Panc1 (cell line): ENCODE results near the gene AMPH. TPM values are rescaled to one million over a fixed set of nuclear protein-coding genes. Genes with fewer than 3 reads are reported as not detected.
"Not testable (repeated sequence)": the region's sequence is repeated elsewhere in the genome, so short reads cannot be mapped to it uniquely, and the experiment has no call there.

Experiments
- ATAC-seq: fragments of 200-7000 bp; cut with Tn5 transposase; 2 replicates; pipeline ENCODE4 v1.9.1; 2020; ENCODE audit warnings: mild to moderate bottlenecking, moderate library complexity
- BruUV-seq: library from RNA; stranded (reverse); fragments of 400-500 nt; replicated peaks from 2 replicates; lab custom pipeline; 2021; lab: Mats Ljungman, UMichigan
- CTCF ChIA-PET: fragments of 300-600 bp; sonication (Branson Sonifier 250); formaldehyde crosslinking; loops from one replicate; lab custom pipeline; 2022; ENCODE audit warnings: antibody characterized with exemption; lab: Charles Lee
- POLR2A ChIA-PET: fragments of 300-600 bp; sonication (Branson Sonifier 250); formaldehyde crosslinking; loops from one replicate; lab custom pipeline; 2022; ENCODE audit warnings: antibody characterized with exemption; lab: Charles Lee
- DNase-seq: peaks from one replicate; pipeline ENCODE4 v3.0.0-alpha.2; 2010; ENCODE audit warnings: low read depth, low spot score
- H3K27ac ChIP-seq: 2 replicates; pipeline ENCODE4 v1.5.1; 2011; ENCODE audit warnings: mild to moderate bottlenecking, low read length, inconsistent platforms
- H3K27me3 ChIP-seq: fragments of 200-500 bp; sonication (Bioruptor generic); 2 replicates; pipeline ENCODE4 v1.6.0; 2014; ENCODE audit warnings: low read length, inconsistent platforms; ENCODE audit not compliant: control insufficient read depth, insufficient read depth
- H3K36me3 ChIP-seq: fragments of 200-500 bp; sonication (Bioruptor generic); 2 replicates; pipeline ENCODE4 v1.5.1; 2014; ENCODE audit warnings: inconsistent platforms, mild to moderate bottlenecking, low read length, moderate library complexity; ENCODE audit not compliant: control insufficient read depth, insufficient read depth
- H3K4me1 ChIP-seq: 2 replicates; pipeline ENCODE4 v1.5.1; 2011; ENCODE audit warnings: inconsistent platforms, mild to moderate bottlenecking, low read length, moderate library complexity; ENCODE audit not compliant: control insufficient read depth, insufficient read depth
- H3K4me3 ChIP-seq, 2 experiments: 2 replicates each; pipeline ENCODE4 v1.5.1; 2011 to 2012; ENCODE audit warnings: low read depth in 2 of 2, low read length in 2 of 2, mild to moderate bottlenecking in 2 of 2, inconsistent platforms in 1 of 2, moderate library complexity in 1 of 2
- H3K9me3 ChIP-seq: fragments of 200-500 bp; sonication (Bioruptor generic); 2 replicates; pipeline ENCODE4 v1.5.1; 2014; ENCODE audit warnings: low read depth, mild to moderate bottlenecking, inconsistent platforms, low read length, moderate library complexity; ENCODE audit not compliant: control insufficient read depth, insufficient read depth
- CTCF ChIP-seq: fragments of 450-650 bp; IDR thresholded peaks from 2 replicates; pipeline ENCODE4 v1.5.1; 2017; ENCODE audit warnings: mild to moderate bottlenecking
- in situ Hi-C: cut with HindIII; loops from 2 replicates; pipeline ENCODE4 v1.10.0; 2016; ENCODE audit warnings: low sequenced_read_pairs, low pct_unique_long_range_greater_than_20kb
- intact Hi-C: fragments of 100-400 bp; cut with micrococcal nuclease; formaldehyde crosslinking; loops from one replicate; pipeline ENCODE4 v1.10.0; 2022; ENCODE audit not compliant: unreplicated experiment
- total RNA-seq: library from RNA; stranded (reverse); gene quantifications from one replicate; pipeline ENCODE4 v1.2.1, GENCODE V29; 2021; ENCODE audit not compliant: unreplicated experiment

The AMPH gene
- total RNA-seq, 1 experiment from 2014 or later: not detected

GRCh38 chr7:38349869-38350583 lies 281.1 kb downstream of the AMPH start:
- H3K4me3 ChIP-seq, H3K27ac ChIP-seq, intact Hi-C loops, BruUV-seq, H3K9me3 ChIP-seq, POLR2A ChIA-PET, H3K27me3 ChIP-seq, H3K4me1 ChIP-seq, in situ Hi-C loops, DNase-seq, H3K36me3 ChIP-seq: not testable (repeated sequence)
- TF ChIP-seq CTCF: peak; percentile 73
- CTCF ChIA-PET: interaction anchor here (0.6 to 1.3 kb wide), 2 partner anchors 14 to 449 kb away, joined by 3 to 5 read pairs; no protein-coding TSS in a partner anchor
- peak; percentile 77 for ATAC-seq

- intact Hi-C loops, in situ Hi-C loops, H3K36me3 ChIP-seq, DNase-seq, BruUV-seq, H3K4me3 ChIP-seq, H3K27ac ChIP-seq, H3K27me3 ChIP-seq, H3K9me3 ChIP-seq, H3K4me1 ChIP-seq, POLR2A ChIA-PET: not testable (repeated sequence)
- CTCF ChIA-PET: interaction anchor here (0.6 to 1.3 kb wide), 2 partner anchors 13 to 448 kb away, joined by 3 to 5 read pairs; no protein-coding TSS in a partner anchor
- ATAC-seq: 0 out of 2 replicates have a peak, but pooled peaks have one; percentile 14
Observed at GRCh38 chr7:38349126-38349795, 281.9 kb downstream of the AMPH start.

- H3K27me3 ChIP-seq, H3K9me3 ChIP-seq, POLR2A ChIA-PET, BruUV-seq, H3K27ac ChIP-seq, DNase-seq, H3K4me3 ChIP-seq, intact Hi-C loops, H3K4me1 ChIP-seq, in situ Hi-C loops, H3K36me3 ChIP-seq: not testable (repeated sequence)
- ATAC-seq: peak; percentile 87
- TF ChIP-seq CTCF: peak; percentile 81
- CTCF ChIA-PET: interaction anchor here (0.5 to 2.3 kb wide), 6 partner anchors 9 to 53 kb away, joined by 3 to 13 read pairs (median 5); no protein-coding TSS in a partner anchor
Observed at GRCh38 chr7:38345299-38346172, 285.6 kb downstream of the AMPH start.

GRCh38 chr7:38344741-38345140 lies 286.4 kb downstream of the AMPH start:
- H3K4me1 ChIP-seq, H3K9me3 ChIP-seq, POLR2A ChIA-PET, BruUV-seq, H3K27ac ChIP-seq, DNase-seq, intact Hi-C loops, ATAC-seq, H3K4me3 ChIP-seq, H3K36me3 ChIP-seq, in situ Hi-C loops, H3K27me3 ChIP-seq: not testable (repeated sequence)
- CTCF ChIA-PET: interaction anchor here (0.9 to 2.3 kb wide), 3 partner anchors 9 to 23 kb away, joined by 5 to 13 read pairs (median 12); no protein-coding TSS in a partner anchor

- in situ Hi-C loops, CTCF ChIA-PET, POLR2A ChIA-PET, BruUV-seq, ATAC-seq, DNase-seq, H3K27me3 ChIP-seq, H3K36me3 ChIP-seq, H3K9me3 ChIP-seq, H3K4me3 ChIP-seq, H3K27ac ChIP-seq, H3K4me1 ChIP-seq, intact Hi-C loops: not testable (repeated sequence)
Observed at GRCh38 chr7:38342135-38342534, 289.0 kb downstream of the AMPH start.
